ENCODE measurements around the gene ACP6.
A peak's percentile ranks its signal among the peaks of the same experiment; 100 is the strongest.

The ACP6 gene

GRCh38 chr1:147648933-147649332, 21.4 kb downstream of the ACP6 start:
- DNase-seq = peak; percentile 7

- no peak for DNase-seq
Measured at GRCh38 chr1:147647796-147648633, 22.3 kb downstream of the ACP6 start.

- no peak for DNase-seq
Measured at GRCh38 chr1:147643974-147644373, 26.4 kb downstream of the ACP6 start.

DNA sequence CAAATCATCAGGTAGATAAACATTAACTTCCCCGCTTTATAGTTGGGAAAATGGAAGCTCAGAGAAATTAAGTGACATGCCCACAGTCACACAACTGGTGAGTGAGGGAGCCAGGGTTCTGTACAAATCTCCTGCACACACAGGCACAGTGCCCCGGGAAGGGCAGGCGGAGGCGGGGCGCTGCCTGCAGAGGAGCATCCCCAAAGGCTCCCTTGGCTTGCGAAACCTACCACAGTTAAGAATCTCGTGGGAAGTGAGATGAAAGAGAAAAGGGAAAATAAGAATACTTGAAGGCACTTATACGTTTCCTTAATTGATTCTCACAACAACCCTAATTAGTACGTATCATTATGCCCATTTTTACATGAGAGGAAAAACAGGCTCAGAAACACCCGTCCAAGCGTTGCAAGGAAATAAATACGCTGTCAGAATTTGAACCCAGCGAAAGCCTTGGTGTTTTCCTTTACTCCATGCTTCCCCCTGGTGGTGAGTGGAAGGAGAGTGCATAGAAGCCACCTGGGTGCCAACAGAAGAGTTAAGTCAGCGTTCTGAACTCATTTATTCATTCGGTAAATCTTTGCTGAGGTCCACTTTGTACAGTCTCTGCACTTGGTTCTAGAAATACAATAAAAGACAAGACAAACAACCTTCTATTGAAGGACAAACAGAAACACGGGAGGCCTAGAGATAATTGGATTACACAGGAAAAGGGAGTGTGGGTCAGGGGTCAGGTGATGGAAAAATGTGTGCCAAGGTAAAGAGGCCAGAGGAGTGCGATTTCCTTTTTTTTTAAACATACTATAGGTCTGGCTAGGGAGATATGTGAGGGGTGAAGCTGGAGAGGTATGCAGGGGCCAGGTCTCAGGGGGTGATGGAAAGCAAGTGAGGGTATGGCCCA, 28.4 kb downstream of the ACP6 start:
- DNase-seq = peak; percentile 53

GRCh38 chr1:147641291-147641690, 29.0 kb downstream of the ACP6 start:
- no peak for DNase-seq

DNA sequence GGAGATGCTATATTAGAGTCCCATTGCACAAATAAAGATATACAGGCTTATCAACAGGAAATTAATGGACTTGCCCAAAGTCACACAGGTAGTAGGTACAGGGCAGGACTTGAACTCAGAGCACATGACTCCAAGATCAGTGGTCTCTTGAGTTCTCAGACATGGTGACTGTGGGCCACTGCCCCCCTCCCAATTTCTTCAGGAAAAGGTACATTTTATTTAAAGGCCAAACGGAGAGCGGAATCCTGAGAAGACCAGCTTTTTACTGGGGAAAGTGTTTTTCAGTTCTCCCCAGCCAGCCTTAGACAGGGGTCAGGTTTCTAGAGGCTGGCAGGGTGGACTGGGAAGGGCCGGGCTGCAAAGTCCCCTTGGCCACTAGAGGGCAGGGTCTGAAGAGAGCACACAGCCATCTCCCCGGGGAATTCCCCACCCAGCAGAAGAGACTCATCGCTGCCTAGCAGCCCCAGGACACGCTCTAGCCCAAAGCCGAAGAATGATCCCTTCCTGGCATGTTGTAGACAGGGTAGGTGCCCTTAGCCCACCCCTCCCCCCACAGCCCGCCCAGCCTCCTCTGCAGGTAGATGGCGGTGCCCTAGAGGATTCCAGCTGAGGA, 29.7 kb downstream of the ACP6 start:
- DNase-seq = peak; percentile 37

- no peak for DNase-seq
Measured at GRCh38 chr1:147636314-147636713, 34.0 kb downstream of the ACP6 start.

- peak; percentile 91 for DNase-seq
Measured at GRCh38 chr1:147635342-147635741, 35.0 kb downstream of the ACP6 start.

- no peak for DNase-seq
Measured at GRCh38 chr1:147634645-147635044, 35.7 kb downstream of the ACP6 start.

DNA sequence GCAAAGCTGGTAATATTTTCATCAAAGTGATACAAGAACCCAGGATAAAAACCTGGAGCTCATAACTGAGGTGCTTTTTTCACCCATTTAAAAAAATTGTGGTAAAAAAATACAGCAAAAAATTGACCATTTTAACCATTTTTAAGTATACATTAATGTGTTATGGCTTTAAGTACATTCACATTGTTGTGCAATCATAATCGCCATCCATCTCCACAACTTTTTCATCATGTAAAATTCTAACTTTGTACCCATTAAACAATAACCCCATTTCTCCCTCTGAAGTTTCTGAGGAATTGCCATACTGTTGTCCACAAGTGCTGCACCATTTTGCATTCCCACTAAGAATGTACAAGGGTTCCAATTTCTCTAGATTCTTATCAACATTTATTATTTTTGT, 36.6 kb downstream of the ACP6 start:
- no peak for DNase-seq

DNA sequence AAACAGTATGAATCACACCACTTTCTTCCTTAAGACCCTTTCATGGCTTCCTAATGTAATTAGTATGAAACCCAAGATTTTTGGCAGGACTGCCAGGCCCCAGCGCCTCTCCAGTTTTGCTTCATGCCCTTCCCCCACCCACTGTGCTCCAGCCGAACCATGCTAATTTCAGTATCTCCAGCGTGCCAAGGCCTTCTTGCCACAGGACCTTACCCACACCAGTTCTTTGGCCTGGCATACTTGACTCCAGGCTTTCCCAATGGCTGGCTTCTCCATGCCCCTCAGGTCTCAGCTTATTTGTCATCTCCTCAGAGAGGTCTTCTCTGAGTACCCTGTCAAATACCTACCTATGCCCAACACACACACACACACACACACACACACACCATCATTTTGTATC, 38.5 kb downstream of the ACP6 start:
- DNase-seq = no peak

DNA sequence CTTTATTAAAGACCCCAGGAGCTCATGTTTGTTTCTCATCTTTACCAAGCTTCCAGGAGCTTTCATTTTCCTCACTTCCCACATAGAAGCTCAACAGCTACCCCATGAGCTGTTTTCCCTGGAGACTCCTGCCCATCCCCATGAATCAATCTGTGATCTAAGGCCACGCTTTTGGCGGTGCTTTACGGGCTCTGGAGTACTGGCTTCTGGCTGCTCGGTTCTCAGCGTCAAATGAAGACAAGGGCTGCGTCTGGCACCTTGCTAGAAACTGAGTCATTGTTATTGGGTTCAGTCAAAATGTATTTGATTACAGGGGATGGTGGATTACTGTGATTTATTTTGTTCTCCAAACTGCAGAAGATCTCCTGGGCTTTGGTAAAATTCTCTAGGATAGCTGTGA, 39.9 kb downstream of the ACP6 start:
- no peak for DNase-seq

GRCh38 chr1:147630022-147630421, 40.3 kb downstream of the ACP6 start:
- no peak for DNase-seq

DNA sequence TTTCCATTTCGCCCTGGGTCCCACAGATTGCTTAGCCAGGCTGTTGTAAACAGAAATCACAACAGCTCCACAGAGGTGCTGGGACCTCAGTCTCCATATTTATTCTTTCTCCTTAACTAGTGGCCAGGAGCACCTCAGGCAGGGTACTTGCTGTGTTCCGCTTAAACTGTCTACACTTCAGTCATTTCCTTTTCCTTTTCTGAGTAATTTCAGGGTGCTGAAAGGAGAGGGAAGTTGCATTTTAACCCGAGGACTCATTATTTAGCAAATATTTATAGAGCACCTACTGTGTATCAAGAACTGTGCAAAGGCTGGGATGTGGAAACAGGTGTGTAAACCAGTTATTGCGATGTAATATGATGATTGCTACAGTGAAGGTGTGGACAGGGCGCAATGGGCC, 41.9 kb downstream of the ACP6 start:
- no peak for DNase-seq

GRCh38 chr1:147627435-147628110, 42.8 kb downstream of the ACP6 start:
- DNase-seq = no peak

GRCh38 chr1:147626739-147627138, 43.6 kb downstream of the ACP6 start:
- no peak for DNase-seq

DNA sequence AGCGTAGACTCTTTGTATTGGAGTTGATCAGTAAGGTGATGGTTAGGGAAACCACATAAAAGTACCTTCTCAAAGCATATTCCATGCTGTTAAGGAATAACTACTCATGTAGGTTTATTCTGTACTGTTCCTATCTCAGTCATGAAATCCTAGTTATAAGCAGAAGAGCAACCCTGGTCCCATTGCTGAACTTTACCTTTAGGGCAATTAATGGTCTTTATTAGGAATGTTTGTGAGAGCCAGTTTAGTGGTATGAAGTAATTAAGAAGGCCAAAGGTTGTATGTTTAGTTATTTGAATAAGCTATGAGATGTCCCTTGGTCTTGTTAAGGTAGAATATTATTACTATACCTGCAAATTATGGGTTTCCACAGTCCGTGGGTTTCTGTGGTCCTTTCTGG, 44.0 kb downstream of the ACP6 start:
- no peak for DNase-seq

DNA sequence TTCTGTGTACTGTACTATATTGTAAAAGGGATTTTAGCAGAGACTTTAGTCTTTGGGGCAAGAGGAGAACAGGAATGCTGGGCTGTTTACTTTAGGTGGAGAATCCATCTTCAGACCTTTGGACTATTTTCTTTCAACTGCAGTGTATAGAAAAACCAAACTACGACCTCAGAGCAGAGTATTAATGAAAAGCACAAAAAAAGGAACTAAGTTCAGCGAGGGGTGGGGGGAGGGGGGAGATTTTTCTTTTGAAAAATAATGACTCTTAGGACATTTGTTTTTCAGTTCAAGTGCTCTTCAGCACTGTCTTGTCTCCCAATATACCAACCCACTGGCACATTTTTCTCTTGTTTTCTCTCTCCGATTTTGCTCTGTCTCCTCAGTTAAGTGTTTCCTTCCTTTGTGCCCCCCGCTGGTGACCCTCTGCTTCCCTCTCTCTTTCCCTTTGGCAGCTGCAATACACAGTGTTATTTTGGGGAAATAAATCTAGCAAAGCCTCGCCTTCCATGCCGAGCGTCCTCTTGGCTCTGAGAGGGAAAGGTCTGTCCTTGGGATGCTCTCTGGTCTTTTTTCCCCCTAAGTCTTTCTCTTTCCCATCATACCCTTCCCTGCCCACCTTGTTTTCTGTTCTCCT, 44.8 kb downstream of the ACP6 start:
- peak; percentile 34 for DNase-seq

- DNase-seq = no peak
Measured at GRCh38 chr1:147624529-147624928, 45.8 kb downstream of the ACP6 start.

DNA sequence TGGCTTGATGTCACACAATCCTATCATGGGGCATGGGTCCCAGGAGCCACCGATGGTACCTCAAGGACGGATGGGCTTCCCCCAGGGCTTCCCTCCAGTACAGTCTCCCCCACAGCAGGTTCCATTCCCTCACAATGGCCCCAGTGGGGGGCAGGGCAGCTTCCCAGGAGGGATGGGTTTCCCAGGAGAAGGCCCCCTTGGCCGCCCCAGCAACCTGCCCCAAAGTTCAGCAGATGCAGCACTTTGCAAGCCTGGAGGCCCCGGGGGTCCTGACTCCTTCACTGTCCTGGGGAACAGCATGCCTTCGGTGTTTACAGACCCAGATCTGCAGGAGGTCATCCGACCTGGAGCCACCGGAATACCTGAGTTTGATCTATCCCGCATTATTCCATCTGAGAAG, 46.3 kb downstream of the ACP6 start:
- DNase-seq = no peak

DNA sequence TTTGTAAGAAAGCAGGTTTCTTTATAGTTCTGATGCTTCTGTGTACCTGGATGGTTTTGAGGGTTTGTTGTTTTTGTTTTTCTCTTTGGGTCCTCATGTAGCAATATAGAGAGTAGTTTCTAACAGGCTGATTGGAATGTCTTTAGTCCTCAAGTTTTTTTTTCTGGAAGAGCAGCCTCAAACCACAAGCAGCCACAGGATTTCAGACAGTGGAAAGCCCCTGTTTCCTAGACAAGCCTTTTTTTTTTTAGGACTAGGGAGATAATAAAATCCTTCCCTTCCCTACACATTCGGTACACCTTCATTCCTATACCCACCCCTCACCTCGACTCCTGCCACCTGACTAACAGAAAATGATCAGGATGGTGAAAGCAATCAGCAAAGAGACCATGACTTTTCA, 47.6 kb downstream of the ACP6 start:
- DNase-seq = no peak

DNA sequence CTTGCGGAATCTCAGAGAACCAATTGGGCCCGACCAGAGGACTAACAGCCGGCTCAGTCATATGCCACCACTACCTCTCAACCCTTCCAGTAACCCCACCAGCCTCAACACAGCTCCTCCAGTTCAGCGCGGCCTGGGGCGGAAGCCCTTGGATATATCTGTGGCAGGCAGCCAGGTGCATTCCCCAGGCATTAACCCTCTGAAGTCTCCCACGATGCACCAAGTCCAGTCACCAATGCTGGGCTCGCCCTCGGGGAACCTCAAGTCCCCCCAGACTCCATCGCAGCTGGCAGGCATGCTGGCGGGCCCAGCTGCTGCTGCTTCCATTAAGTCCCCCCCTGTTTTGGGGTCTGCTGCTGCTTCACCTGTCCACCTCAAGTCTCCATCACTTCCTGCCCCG, 49.8 kb downstream of the ACP6 start:
- no peak for DNase-seq

DNA sequence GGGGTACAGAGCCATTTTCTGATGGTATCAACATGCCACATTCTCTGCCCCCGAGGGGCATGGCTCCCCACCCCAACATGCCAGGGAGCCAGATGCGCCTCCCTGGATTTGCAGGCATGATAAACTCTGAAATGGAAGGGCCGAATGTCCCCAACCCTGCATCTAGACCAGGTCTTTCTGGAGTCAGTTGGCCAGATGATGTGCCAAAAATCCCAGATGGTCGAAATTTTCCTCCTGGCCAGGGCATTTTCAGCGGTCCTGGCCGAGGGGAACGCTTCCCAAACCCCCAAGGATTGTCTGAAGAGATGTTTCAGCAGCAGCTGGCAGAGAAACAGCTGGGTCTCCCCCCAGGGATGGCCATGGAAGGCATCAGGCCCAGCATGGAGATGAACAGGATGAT, 50.6 kb downstream of the ACP6 start:
- DNase-seq = no peak

Measured in MV-4-11 (cell line).